Liver (tissue), 9 donors: ENCODE results near the gene PPP1R16B. TPM values are rescaled to one million over a fixed set of nuclear protein-coding genes. Genes with fewer than 3 reads are reported as not detected.

Experiments used
- DNase-seq: peaks from one replicate; pipeline ENCODE4 v3.0.0-alpha.2; 2017; ENCODE audit warnings: low spot score
- H3K27ac ChIP-seq, 2 donors: one replicate each; pipeline ENCODE4 v1.7.0; 2013; ENCODE audit warnings: inconsistent platforms in 2 of 2, low read length in 2 of 2, control low read depth in 1 of 2, low read depth in 1 of 2, mild to moderate bottlenecking in 1 of 2
- H3K27me3 ChIP-seq, 4 donors: one replicate each; pipeline versions ENCODE4 v1.6.1 to v1.7.0; 2013; ENCODE audit warnings: low read length in 3 of 4, inconsistent platforms in 1 of 4, mild to moderate bottlenecking in 1 of 4, moderate library complexity in 1 of 4; ENCODE audit not compliant: control insufficient read depth in 4 of 4, insufficient read depth in 4 of 4
- H3K36me3 ChIP-seq, 4 donors: one replicate each; pipeline versions ENCODE4 v1.6.1 to v1.7.0; 2013; ENCODE audit warnings: low read length in 3 of 4, mild to moderate bottlenecking in 3 of 4, low read depth in 1 of 4, moderate library complexity in 1 of 4; ENCODE audit not compliant: control insufficient read depth in 4 of 4, insufficient read depth in 3 of 4
- H3K4me1 ChIP-seq, 4 donors: one replicate each; pipeline versions ENCODE4 v1.6.1 to v1.7.0; 2013; ENCODE audit warnings: low read length in 3 of 4, mild to moderate bottlenecking in 3 of 4, moderate library complexity in 1 of 4; ENCODE audit not compliant: control insufficient read depth in 4 of 4, insufficient read depth in 4 of 4
- H3K4me3 ChIP-seq, 3 donors: one replicate each; pipeline versions ENCODE4 v1.6.1 to v1.7.0; 2013; ENCODE audit warnings: low read length in 3 of 3, control low read depth in 1 of 3, low read depth in 1 of 3, mild to moderate bottlenecking in 1 of 3
- H3K9ac ChIP-seq, 2 donors: one replicate each; pipeline ENCODE4 v1.7.0; 2013; ENCODE audit warnings: low read length in 2 of 2, mild to moderate bottlenecking in 2 of 2, moderate library complexity in 2 of 2, control low read depth in 1 of 2, low read depth in 1 of 2
- H3K9me3 ChIP-seq, 4 donors: one replicate each; pipeline versions ENCODE4 v1.6.1 to v1.7.0; 2013; ENCODE audit warnings: low read length in 3 of 4; ENCODE audit not compliant: control insufficient read depth in 4 of 4
- EGR1 ChIP-seq, 2 donors: IDR thresholded peaks; 2 replicates each; pipeline ENCODE4 v1.6.1; 2016 to 2018; ENCODE audit warnings: antibody characterized with exemption in 2 of 2, low read depth in 2 of 2
- FOXA1 ChIP-seq: IDR thresholded peaks from 2 replicates; pipeline ENCODE4 v1.6.1; 2016; ENCODE audit warnings: antibody characterized with exemption
- FOXA2 ChIP-seq: IDR thresholded peaks from 2 replicates; pipeline ENCODE4 v1.6.1; 2016; ENCODE audit warnings: antibody characterized with exemption
- GABPA ChIP-seq, 2 donors: IDR thresholded peaks in 1 of 2; conservative IDR thresholded peaks in 1 of 2; 2 replicates each; pipeline ENCODE4 v1.6.1; 2016; ENCODE audit warnings: antibody characterized with exemption in 2 of 2, mild to moderate bottlenecking in 1 of 2, moderate library complexity in 1 of 2
- HNF4G ChIP-seq: IDR thresholded peaks from 2 replicates; pipeline ENCODE4 v1.6.1; 2016; ENCODE audit warnings: antibody characterized with exemption
- JUND ChIP-seq, 2 donors: IDR thresholded peaks; 2 replicates each; pipeline ENCODE4 v1.6.1; 2016; ENCODE audit warnings: antibody characterized with exemption in 2 of 2
- MAX ChIP-seq: IDR thresholded peaks from 2 replicates; pipeline ENCODE4 v1.6.1; 2016; ENCODE audit warnings: antibody characterized with exemption
- NR2F2 ChIP-seq: IDR thresholded peaks from 2 replicates; pipeline ENCODE4 v1.6.1; 2016; ENCODE audit warnings: antibody characterized with exemption
- RAD21 ChIP-seq, 2 donors: IDR thresholded peaks; 2 replicates each; pipeline ENCODE4 v1.6.1; 2016; ENCODE audit warnings: antibody characterized with exemption in 2 of 2, mild to moderate bottlenecking in 2 of 2
- RXRA ChIP-seq, 2 donors: IDR thresholded peaks; 2 replicates each; pipeline ENCODE4 v1.6.1; 2017 to 2018; ENCODE audit warnings: antibody characterized with exemption in 2 of 2, mild to moderate bottlenecking in 1 of 2
- SP1 ChIP-seq: IDR thresholded peaks from 2 replicates; pipeline ENCODE4 v1.6.1; 2018; ENCODE audit warnings: antibody characterized with exemption, mild to moderate bottlenecking
- TAF1 ChIP-seq: conservative IDR thresholded peaks from 2 replicates; pipeline ENCODE4 v1.6.1; 2016; ENCODE audit warnings: antibody characterized with exemption, mild to moderate bottlenecking
- YY1 ChIP-seq: IDR thresholded peaks from 2 replicates; pipeline ENCODE4 v1.6.1; 2016; ENCODE audit warnings: antibody characterized with exemption, mild to moderate bottlenecking
- ZBTB33 ChIP-seq: IDR thresholded peaks from 2 replicates; pipeline ENCODE4 v1.6.1; 2016; ENCODE audit warnings: antibody characterized with exemption
- WGBS: extraction: QIAGEN DNeasy Blood & Tissue Kit; methylation state at CpG from one replicate; pipeline ENCODE4 v1.1.7; 2013; 5-methylcytosine and 5-hydroxymethylcytosine counted together
- polyA plus RNA-seq, 2 donors: library from polyadenylated mRNA; stranded (reverse) in 1 of 2; unstranded in 1 of 2; fragments of 200-250 nt in 1 of 2; fragments of >200 nt in 1 of 2; fragmentation: Nextera tagmentation in 1 of 2; extraction: Ambion mirVana in 1 of 2; gene quantifications; one replicate each; pipeline versions ENCODE4 v1.2.1 to v1.2.3, GENCODE V29; 2013 to 2015
- total RNA-seq, 2 donors: library from RNA; depleted of rRNA; stranded (reverse); fragments of >200 nt; gene quantifications; one replicate each; pipeline ENCODE4 v1.2.3, GENCODE V29; 2014
- TF ChIP-seq, protein P1 (sequence below): fragments of 150-350 bp; IDR thresholded peaks from 2 replicates; pipeline ENCODE4 v1.5.1; 2017; ENCODE audit warnings: improper control_type of control experiment, low read depth, low read length; ENCODE audit not compliant: missing input control
- TF ChIP-seq, protein P2 (sequence below): IDR thresholded peaks from 2 replicates; pipeline ENCODE4 v1.6.1; 2016; ENCODE audit warnings: antibody characterized with exemption
- TF ChIP-seq, protein P3 (sequence below): IDR thresholded peaks from 2 replicates; pipeline ENCODE4 v1.6.1; 2016; ENCODE audit warnings: antibody characterized with exemption, mild to moderate bottlenecking
- donor health status: healthy.
- donor health status: healthy.
- donor health status: healthy.
- donor health status: healthy.
- donor health status: healthy.

Gene PPP1R16B
- total and polyA plus RNA-seq, 4 donors, result 0.84 to 5.7 (median 1.2) TPM

DNA sequence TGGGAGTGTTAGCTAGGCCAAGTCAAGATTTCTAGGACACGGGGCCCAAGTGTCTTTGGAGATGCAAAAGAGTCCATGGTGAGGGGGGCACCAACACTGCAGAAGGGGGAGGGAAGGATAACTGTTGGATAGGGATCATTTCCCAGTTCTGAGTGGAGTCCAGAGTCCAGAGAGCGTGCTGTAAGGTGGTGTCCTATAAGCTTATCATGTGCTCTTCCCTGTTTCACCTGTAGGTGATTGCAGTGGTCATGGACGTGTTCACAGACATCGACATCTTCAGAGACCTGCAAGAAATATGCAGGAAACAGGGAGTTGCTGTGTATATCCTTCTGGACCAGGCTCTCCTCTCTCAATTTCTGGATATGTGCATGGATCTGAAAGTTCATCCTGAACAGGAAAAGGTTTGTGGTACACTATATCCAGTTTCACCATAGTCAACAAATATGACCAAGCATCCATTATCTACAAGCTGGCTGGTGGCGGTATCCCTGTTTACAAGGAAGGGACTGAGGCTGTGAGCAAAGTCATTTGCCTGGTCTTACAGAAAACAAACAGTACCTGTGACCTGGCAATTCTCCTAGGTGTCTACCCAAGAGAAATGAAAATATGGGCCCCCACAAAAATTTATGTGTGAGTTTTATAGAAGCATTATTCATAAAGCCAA is 136.4 kb downstream of the PPP1R16B start:
- Histone ChIP-seq H3K36me3 (no peaks in the 10 kb centered on the region), H3K27me3 (no peaks in the 10 kb centered on the region), H3K4me1 (no peaks in the 10 kb centered on the region), H3K9ac (no peak overlapping the region), H3K9me3 (no peaks in the 10 kb centered on the region), H3K4me3 (no peak overlapping the region), H3K27ac (no peak overlapping the region)
- no peak for DNase-seq
- 95% methylated on average over 5 of the region's 5 CpGs for WGBS
- TF ChIP-seq SP1 (no peak), FOXA1 (no peak), YY1 (no peak), JUND (IDR thresholded peaks at IDR 0.05) (no peak), GABPA (IDR thresholded peaks at IDR 0.05 in 1 of 2, conservative IDR thresholded peaks at IDR 0.05 in 1 of 2) (no peak), NR2F2 (no peak), HNF4G (no peak), FOXA2 (no peak), TAF1 (no peak)
- TF ChIP-seq, protein P1, sequence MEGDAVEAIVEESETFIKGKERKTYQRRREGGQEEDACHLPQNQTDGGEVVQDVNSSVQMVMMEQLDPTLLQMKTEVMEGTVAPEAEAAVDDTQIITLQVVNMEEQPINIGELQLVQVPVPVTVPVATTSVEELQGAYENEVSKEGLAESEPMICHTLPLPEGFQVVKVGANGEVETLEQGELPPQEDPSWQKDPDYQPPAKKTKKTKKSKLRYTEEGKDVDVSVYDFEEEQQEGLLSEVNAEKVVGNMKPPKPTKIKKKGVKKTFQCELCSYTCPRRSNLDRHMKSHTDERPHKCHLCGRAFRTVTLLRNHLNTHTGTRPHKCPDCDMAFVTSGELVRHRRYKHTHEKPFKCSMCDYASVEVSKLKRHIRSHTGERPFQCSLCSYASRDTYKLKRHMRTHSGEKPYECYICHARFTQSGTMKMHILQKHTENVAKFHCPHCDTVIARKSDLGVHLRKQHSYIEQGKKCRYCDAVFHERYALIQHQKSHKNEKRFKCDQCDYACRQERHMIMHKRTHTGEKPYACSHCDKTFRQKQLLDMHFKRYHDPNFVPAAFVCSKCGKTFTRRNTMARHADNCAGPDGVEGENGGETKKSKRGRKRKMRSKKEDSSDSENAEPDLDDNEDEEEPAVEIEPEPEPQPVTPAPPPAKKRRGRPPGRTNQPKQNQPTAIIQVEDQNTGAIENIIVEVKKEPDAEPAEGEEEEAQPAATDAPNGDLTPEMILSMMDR, result no peak
- TF ChIP-seq, protein P2, sequence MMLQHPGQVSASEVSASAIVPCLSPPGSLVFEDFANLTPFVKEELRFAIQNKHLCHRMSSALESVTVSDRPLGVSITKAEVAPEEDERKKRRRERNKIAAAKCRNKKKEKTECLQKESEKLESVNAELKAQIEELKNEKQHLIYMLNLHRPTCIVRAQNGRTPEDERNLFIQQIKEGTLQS, result no peak
- TF ChIP-seq, protein P3, sequence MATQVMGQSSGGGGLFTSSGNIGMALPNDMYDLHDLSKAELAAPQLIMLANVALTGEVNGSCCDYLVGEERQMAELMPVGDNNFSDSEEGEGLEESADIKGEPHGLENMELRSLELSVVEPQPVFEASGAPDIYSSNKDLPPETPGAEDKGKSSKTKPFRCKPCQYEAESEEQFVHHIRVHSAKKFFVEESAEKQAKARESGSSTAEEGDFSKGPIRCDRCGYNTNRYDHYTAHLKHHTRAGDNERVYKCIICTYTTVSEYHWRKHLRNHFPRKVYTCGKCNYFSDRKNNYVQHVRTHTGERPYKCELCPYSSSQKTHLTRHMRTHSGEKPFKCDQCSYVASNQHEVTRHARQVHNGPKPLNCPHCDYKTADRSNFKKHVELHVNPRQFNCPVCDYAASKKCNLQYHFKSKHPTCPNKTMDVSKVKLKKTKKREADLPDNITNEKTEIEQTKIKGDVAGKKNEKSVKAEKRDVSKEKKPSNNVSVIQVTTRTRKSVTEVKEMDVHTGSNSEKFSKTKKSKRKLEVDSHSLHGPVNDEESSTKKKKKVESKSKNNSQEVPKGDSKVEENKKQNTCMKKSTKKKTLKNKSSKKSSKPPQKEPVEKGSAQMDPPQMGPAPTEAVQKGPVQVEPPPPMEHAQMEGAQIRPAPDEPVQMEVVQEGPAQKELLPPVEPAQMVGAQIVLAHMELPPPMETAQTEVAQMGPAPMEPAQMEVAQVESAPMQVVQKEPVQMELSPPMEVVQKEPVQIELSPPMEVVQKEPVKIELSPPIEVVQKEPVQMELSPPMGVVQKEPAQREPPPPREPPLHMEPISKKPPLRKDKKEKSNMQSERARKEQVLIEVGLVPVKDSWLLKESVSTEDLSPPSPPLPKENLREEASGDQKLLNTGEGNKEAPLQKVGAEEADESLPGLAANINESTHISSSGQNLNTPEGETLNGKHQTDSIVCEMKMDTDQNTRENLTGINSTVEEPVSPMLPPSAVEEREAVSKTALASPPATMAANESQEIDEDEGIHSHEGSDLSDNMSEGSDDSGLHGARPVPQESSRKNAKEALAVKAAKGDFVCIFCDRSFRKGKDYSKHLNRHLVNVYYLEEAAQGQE, result no peak

DNA sequence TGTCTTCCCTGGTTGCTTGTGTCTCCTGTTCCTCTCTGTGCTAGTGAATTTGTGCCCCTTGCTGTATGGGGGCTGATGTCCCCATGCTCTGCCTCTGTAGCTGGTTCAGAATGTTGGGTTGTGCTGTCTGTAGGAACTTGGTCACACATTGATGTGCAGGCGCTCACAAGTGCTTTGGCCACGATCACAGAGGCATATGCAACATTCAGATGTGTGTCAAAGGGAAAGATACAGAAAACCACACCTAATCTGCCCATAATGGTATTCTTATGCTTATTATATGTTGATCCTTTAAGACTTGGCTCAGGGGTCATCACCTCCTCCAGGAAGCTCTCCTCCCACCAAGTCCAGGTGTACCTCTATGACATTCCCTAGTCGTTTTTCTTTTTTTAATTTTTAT is 139.5 kb downstream of the PPP1R16B start:
- no peak overlapping the region for H3K4me3 ChIP-seq
- H3K27me3 ChIP-seq, result no peaks in the 10 kb centered on the region
- DNase-seq, result no peak
- H3K27ac ChIP-seq, result no peak overlapping the region
- H3K36me3 ChIP-seq, result peaks cover 0 to 3% (median 0%) of the 10 kb centered on the region in 4 donors
- WGBS, result 95% methylated on average over 3 of the region's 3 CpGs
- no peaks in the 10 kb centered on the region for H3K9me3 ChIP-seq
- H3K4me1 ChIP-seq, result no peaks in the 10 kb centered on the region
- no peak overlapping the region for H3K9ac ChIP-seq
- TF ChIP-seq, protein P3, result no peak
- TF ChIP-seq HNF4G, result no peak
- TF ChIP-seq, protein P1, result no peak
- no peak for TF ChIP-seq SP1
- no peak for TF ChIP-seq EGR1 (IDR thresholded peaks at IDR 0.05; ENCODE audit: low read depth in 2 of 2)
- TF ChIP-seq, protein P2, result no peak
- TF ChIP-seq TAF1, result no peak
- no peak for TF ChIP-seq ZBTB33
- no peak for TF ChIP-seq MAX
- no peak for TF ChIP-seq RXRA (IDR thresholded peaks at IDR 0.05)
- TF ChIP-seq GABPA (IDR thresholded peaks at IDR 0.05 in 1 of 2, conservative IDR thresholded peaks at IDR 0.05 in 1 of 2), result no peak
- TF ChIP-seq RAD21 (IDR thresholded peaks at IDR 0.05), result no peak
- no peak for TF ChIP-seq JUND (IDR thresholded peaks at IDR 0.05)
